ENCODE data around the gene ARRDC5. TPM values are rescaled to one million over a fixed set of nuclear protein-coding genes. Genes with fewer than 3 reads are reported as not detected.

Gene ARRDC5
- total RNA-seq, 1 donor = 0.36 TPM

GRCh38 chr19:4871711-4872110, 31.0 kb downstream of the ARRDC5 start:
- Histone ChIP-seq H3K4me2 (ENCODE audit: insufficient read depth, low read length) (no peak overlapping the region), H2AFZ (ENCODE audit: low read length) (no peak overlapping the region), H3K79me2 (ENCODE audit: insufficient read depth, low read length) (peaks cover 7% of the 10 kb centered on the region), H3K4me1 (ENCODE audit: insufficient read depth, low read length) (peaks cover 10% of the 10 kb centered on the region), H4K20me1 (ENCODE audit: insufficient read depth, low read length) (peaks cover 2% of the 10 kb centered on the region), H3K36me3 (ENCODE audit: insufficient read depth, low read length) (no peaks in the 10 kb centered on the region), H3K4me3 (ENCODE audit: insufficient read depth, low read length) (no peak overlapping the region), H3K9me3 (ENCODE audit: low read depth, low read length) (no peaks in the 10 kb centered on the region), H3K27ac (ENCODE audit: low read depth, low read length) (no peak overlapping the region), H3K27me3 (ENCODE audit: insufficient read depth, low read length) (no peaks in the 10 kb centered on the region)
- DNase-seq (ENCODE audit: insufficient read length, low spot score, missing footprints) = no peak
- TF ChIP-seq CTCF (IDR thresholded peaks at IDR 0.05; ENCODE audit: extremely low read depth, low read depth, low read length) = no peak

- Histone ChIP-seq H3K4me3 (ENCODE audit: insufficient read depth, low read length) (no peak overlapping the region), H3K27ac (ENCODE audit: low read depth, low read length) (peak overlapping the region; percentile 58), H3K27me3 (ENCODE audit: insufficient read depth, low read length) (no peaks in the 10 kb centered on the region), H4K20me1 (ENCODE audit: insufficient read depth, low read length) (peaks cover 11% of the 10 kb centered on the region), H3K79me2 (ENCODE audit: insufficient read depth, low read length) (peaks cover 21% of the 10 kb centered on the region), H3K9me3 (ENCODE audit: low read depth, low read length) (no peaks in the 10 kb centered on the region), H2AFZ (ENCODE audit: low read length) (no peak overlapping the region), H3K36me3 (ENCODE audit: insufficient read depth, low read length) (no peaks in the 10 kb centered on the region), H3K4me2 (ENCODE audit: insufficient read depth, low read length) (no peak overlapping the region), H3K4me1 (ENCODE audit: insufficient read depth, low read length) (peaks cover 17% of the 10 kb centered on the region)
- peak; percentile 95 for DNase-seq (ENCODE audit: insufficient read length, low spot score, missing footprints)
- TF ChIP-seq CTCF (IDR thresholded peaks at IDR 0.05; ENCODE audit: extremely low read depth, low read depth, low read length) = no peak
Measured at GRCh38 chr19:4870025-4870700, 32.5 kb downstream of the ARRDC5 start.

- no peak overlapping the region for H3K4me3 ChIP-seq (ENCODE audit: insufficient read depth, low read length)
- H3K9me3 ChIP-seq (ENCODE audit: low read depth, low read length) = no peaks in the 10 kb centered on the region
- no peak overlapping the region for H3K27ac ChIP-seq (ENCODE audit: low read depth, low read length)
- no peaks in the 10 kb centered on the region for H3K27me3 ChIP-seq (ENCODE audit: insufficient read depth, low read length)
- peaks cover 39% of the 10 kb centered on the region for H3K79me2 ChIP-seq (ENCODE audit: insufficient read depth, low read length)
- H4K20me1 ChIP-seq (ENCODE audit: insufficient read depth, low read length) = peaks cover 25% of the 10 kb centered on the region
- H3K36me3 ChIP-seq (ENCODE audit: insufficient read depth, low read length) = peaks cover 14% of the 10 kb centered on the region
- H3K4me1 ChIP-seq (ENCODE audit: insufficient read depth, low read length) = peaks cover 17% of the 10 kb centered on the region
- H2AFZ ChIP-seq (ENCODE audit: low read length) = no peak overlapping the region
- DNase-seq (ENCODE audit: insufficient read length, low spot score, missing footprints) = peak; percentile 57
- no peak for TF ChIP-seq CTCF (IDR thresholded peaks at IDR 0.05; ENCODE audit: extremely low read depth, low read depth, low read length)
- H3K4me2 ChIP-seq (ENCODE audit: insufficient read depth, low read length) = no peak overlapping the region
Measured at GRCh38 chr19:4868286-4868834, 34.3 kb downstream of the ARRDC5 start.

GRCh38 chr19:4867534-4868285, 35.0 kb downstream of the ARRDC5 start, which contains the start of gene PLIN3:
Gene PLIN3, minus strand, starts transcription at chr19:4867667. Its CDS starts 6,273 bp downstream, at chr19:4861394.
- Histone ChIP-seq H3K4me2 (ENCODE audit: insufficient read depth, low read length) (peak within 1 kb of the TSS; percentile 95), H3K27me3 (ENCODE audit: insufficient read depth, low read length) (no peaks in the 10 kb centered on the region), H3K36me3 (ENCODE audit: insufficient read depth, low read length) (peaks cover 16% of the 10 kb centered on the region), H2AFZ (ENCODE audit: low read length) (peak within 1 kb of the TSS; percentile 86), H3K4me1 (ENCODE audit: insufficient read depth, low read length) (peaks cover 17% of the 10 kb centered on the region), H4K20me1 (ENCODE audit: insufficient read depth, low read length) (peaks cover 26% of the 10 kb centered on the region), H3K27ac (ENCODE audit: low read depth, low read length) (peak within 1 kb of the TSS; percentile 87), H3K79me2 (ENCODE audit: insufficient read depth, low read length) (peaks cover 45% of the 10 kb centered on the region), H3K4me3 (ENCODE audit: insufficient read depth, low read length) (peak within 1 kb of the TSS; percentile 99), H3K9me3 (ENCODE audit: low read depth, low read length) (no peaks in the 10 kb centered on the region)
- no peak for TF ChIP-seq CTCF (IDR thresholded peaks at IDR 0.05; ENCODE audit: extremely low read depth, low read depth, low read length)
- DNase-seq (ENCODE audit: insufficient read length, low spot score, missing footprints) = peak; percentile 99

All from osteoblast (primary cell).